Ammon's horn (tissue), 1 donor: ENCODE results near the gene CHEK1.
"Not testable (repeated sequence)": the region's sequence is repeated elsewhere in the genome, so short reads cannot be mapped to it uniquely, and the experiment has no call there.

Experiments
- DNase-seq: peaks from one replicate; pipeline ENCODE4 v3.0.0-alpha.2; 2016; ENCODE audit warnings: low spot score

CHEK1 gene

DNA sequence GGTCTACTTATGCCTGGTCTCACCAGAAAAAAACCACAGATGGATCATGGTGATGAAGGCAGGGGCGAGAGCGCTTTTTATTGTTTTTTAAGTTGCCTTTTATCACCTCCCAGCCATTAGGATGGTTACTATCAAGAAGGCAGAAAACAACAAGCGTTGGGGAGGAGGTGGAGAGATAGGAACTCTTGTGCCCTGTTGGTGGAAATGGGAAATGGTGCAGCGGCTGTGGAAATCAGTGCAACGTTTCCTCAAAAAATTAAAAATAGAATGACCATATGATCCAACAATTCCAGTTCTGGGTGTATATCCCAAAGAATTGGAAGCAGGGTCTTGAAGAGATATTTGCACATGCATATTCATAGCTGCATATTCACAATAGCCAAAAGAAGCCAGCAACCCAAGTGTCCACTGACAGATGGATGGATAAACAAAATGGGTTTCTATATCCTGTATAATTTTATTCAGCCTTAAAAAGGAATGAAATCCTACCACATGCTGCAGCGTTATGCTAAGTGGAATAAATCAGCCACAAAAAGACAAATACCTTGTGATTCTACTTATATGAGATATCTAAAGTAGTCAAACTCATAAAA is 76.2 kb downstream of the CHEK1 start:
- DNase-seq, result no peak

DNA sequence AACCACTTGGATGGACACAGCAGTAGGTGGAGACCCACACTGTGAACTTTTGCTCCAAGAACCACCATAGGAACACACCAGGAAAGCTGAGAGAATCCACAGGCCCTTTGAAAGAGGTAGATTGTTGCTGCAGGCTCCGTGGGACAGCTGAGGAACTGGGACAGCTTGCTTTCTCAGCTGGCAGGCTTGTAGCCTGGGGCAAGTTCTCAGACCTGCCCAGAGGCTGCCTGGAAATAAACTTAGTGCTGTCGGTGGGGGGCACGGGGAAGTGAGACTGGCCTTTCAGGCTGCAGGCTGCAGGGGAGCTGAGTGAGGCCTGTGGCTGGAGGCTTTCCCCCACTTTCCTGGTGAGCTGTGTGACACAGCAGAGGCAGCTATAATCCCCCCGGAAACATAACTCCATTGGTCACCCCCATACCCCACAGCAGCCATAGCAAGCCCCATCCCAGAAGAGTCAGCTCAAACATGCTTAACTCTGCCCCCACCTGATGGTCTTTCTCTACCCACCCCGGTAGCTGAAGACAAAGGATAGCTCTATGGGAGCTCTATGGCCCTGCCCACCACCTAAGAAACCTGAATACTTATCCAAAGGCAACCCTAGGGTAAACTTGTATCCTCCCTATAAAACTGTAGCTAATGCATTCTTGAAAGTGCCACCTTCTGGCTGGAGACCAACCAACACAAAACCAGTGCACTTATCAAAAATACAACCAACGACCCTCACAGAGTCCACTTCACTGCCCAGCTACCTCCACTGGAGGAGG is 77.1 kb downstream of the CHEK1 start:
- DNase-seq, result no peak

DNA sequence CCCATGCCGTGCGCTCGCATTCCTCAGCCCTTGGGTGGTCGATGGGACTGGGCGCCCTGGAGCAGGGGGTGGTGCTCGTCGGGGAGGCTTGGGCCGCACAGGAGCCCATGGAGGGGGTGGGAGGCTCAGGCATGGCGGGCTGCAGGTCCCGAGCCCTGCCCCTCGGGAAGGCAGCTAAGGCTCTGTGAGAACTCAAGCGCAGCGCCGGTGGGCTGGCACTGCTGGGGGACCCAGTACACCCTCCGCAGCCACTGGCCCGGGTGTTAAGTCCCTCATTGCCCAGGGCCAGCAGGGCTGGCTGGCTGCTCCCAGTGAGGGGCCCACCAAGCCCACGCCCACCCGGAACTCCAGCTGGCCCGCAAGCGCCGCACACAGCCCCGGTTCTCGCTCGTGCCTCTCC is 79.7 kb downstream of the CHEK1 start:
- not testable (repeated sequence) for DNase-seq

DNA sequence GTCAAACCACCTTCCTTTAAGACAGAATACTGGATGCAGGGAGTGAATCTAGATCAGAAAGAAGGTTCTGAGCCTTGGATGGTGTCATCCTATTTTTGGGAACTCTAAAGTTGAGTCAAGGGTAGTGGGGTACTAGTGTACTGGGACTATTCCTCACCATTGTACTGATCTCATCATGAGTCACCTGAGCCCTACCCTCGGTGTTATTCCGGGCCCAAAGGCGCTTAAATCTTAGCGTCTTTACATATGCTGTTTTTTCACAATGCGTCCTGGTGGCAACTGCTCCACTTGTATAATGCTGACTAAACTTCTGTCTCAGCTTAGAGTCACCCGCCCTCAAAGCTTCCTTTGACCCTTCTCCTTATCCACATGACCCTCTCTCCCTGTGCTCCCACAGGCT is 95.8 kb downstream of the CHEK1 start:
- no peak for DNase-seq

DNA sequence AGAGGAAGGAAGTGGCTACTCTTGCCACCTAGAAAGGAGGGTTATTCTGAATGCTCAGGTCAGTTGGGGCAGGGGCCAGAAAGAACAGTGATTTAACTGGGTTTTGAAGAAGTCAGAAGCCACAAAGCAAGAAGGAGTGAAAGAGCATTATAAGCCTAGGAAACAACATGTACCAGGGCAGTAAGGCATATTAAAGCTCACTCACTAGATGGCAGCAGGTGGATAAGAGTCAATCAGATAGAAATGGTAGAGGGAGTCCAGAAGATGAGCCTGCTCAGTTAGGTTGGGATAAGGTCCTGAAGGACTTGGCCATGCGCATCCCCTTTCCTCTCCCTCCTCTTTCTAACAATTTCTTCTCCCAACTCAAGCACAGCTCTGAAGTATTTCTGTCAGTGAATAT is 99.2 kb downstream of the CHEK1 start:
- no peak for DNase-seq
